GM23338 (cell line): ENCODE measurements around the gene PTPRJ. TPM values are rescaled to one million over a fixed set of nuclear protein-coding genes. Genes with fewer than 3 reads are reported as not detected.

ENCODE experiments used
- ATAC-seq: fragments of 200-7000 bp; cut with Tn5 transposase; 3 replicates; pipeline ENCODE4 v1.9.1; 2020
- DNase-seq: peaks from one replicate; pipeline ENCODE4 v3.0.0-alpha.2; 2015; ENCODE audit warnings: low spot score
- H2AFZ ChIP-seq: fragments of 200-600 bp; sonication (generic); 2 replicates; pipeline ENCODE4 v1.8.0; 2016; ENCODE audit warnings: antibody characterized with exemption, mild to moderate bottlenecking, moderate library complexity
- H3F3A ChIP-seq: fragments of 200-600 bp; sonication (generic); replicated peaks from 2 replicates; pipeline ENCODE4 v1.8.0; 2017; ENCODE audit warnings: antibody characterized with exemption, mixed run types, low read depth
- H3K27ac ChIP-seq: fragments of 200-600 bp; sonication (generic); 2 replicates; pipeline ENCODE4 v1.6.1; 2016; ENCODE audit warnings: low read depth
- H3K27me3 ChIP-seq: fragments of 200-600 bp; sonication (generic); 2 replicates; pipeline ENCODE4 v1.8.0; 2016; ENCODE audit warnings: mild to moderate bottlenecking, mixed run types, moderate library complexity; ENCODE audit not compliant: insufficient read depth
- H3K36me3 ChIP-seq: fragments of 200-600 bp; sonication (generic); 2 replicates; pipeline ENCODE4 v1.8.0; 2016; ENCODE audit warnings: mild to moderate bottlenecking; ENCODE audit not compliant: insufficient read depth
- H3K4me1 ChIP-seq: fragments of 200-600 bp; sonication (generic); 2 replicates; pipeline ENCODE4 v1.8.0; 2016; ENCODE audit warnings: mild to moderate bottlenecking, moderate library complexity; ENCODE audit not compliant: insufficient read depth
- H3K4me2 ChIP-seq: fragments of 200-600 bp; sonication (generic); 2 replicates; pipeline ENCODE4 v1.7.1; 2017; ENCODE audit warnings: mixed run types
- H3K4me3 ChIP-seq: fragments of 200-600 bp; sonication (generic); 2 replicates; pipeline ENCODE4 v1.6.1; 2016; ENCODE audit warnings: mixed run types
- H3K79me2 ChIP-seq: fragments of 200-600 bp; sonication (generic); replicated peaks from 2 replicates; pipeline ENCODE4 v1.8.0; 2017; ENCODE audit warnings: mild to moderate bottlenecking; ENCODE audit not compliant: insufficient read depth
- H3K9me2 ChIP-seq: fragments of 200-600 bp; sonication (generic); 2 replicates; pipeline ENCODE4 v1.8.0; 2017; ENCODE audit not compliant: insufficient read depth
- H4K20me1 ChIP-seq: fragments of 200-600 bp; sonication (generic); replicated peaks from 2 replicates; pipeline ENCODE4 v1.8.0; 2017; ENCODE audit warnings: mild to moderate bottlenecking; ENCODE audit not compliant: insufficient read depth
- H3K27ac Mint-ChIP-seq: 2 replicates; pipeline ENCODE4 v1.8.0; 2020; ENCODE audit warnings: inconsistent platforms, mild to moderate bottlenecking, moderate library complexity, mixed read lengths
- H3K27me3 Mint-ChIP-seq: 3 replicates; pipeline ENCODE4 v1.8.0; 2022; ENCODE audit warnings: low read depth, mild to moderate bottlenecking, moderate library complexity, mixed read lengths, inconsistent platforms; ENCODE audit not compliant: insufficient read depth, poor library complexity
- H3K36me3 Mint-ChIP-seq: 3 replicates; pipeline ENCODE4 v1.8.0; 2021; ENCODE audit warnings: low read depth, mild to moderate bottlenecking, inconsistent platforms, moderate library complexity, mixed read lengths
- H3K4me1 Mint-ChIP-seq: 3 replicates; pipeline ENCODE4 v1.8.0; 2020; ENCODE audit warnings: mild to moderate bottlenecking, inconsistent platforms, mixed read lengths
- H3K4me3 Mint-ChIP-seq: 3 replicates; pipeline ENCODE4 v1.8.0; 2021; ENCODE audit warnings: moderate library complexity, mild to moderate bottlenecking, inconsistent platforms, mixed read lengths
- H3K9me3 Mint-ChIP-seq: 3 replicates; pipeline ENCODE4 v1.8.0; 2020; ENCODE audit warnings: moderate library complexity, mild to moderate bottlenecking, inconsistent platforms, mixed read lengths
- CREB1 ChIP-seq: fragments of 250-450 bp; sonication (Bioruptor Pico); IDR thresholded peaks from 2 replicates; pipeline ENCODE4 v1.5.0; 2020; ENCODE audit warnings: low read depth, mild to moderate bottlenecking, moderate library complexity
- ETS1 ChIP-seq: IDR thresholded peaks from 2 replicates; pipeline ENCODE4 v1.6.1; 2016; ENCODE audit warnings: antibody characterized with exemption
- EZH2 ChIP-seq: fragments of 200-600 bp; sonication (generic); IDR thresholded peaks from one replicate; pipeline ENCODE4 v1.8.0; 2017; ENCODE audit warnings: antibody characterized with exemption, mild to moderate bottlenecking, low read depth; ENCODE audit not compliant: unreplicated experiment
- EZH2phosphoT487 ChIP-seq: fragments of 200-600 bp; sonication (generic); IDR thresholded peaks from one replicate; pipeline ENCODE4 v1.8.1; 2018; ENCODE audit warnings: antibody characterized with exemption; ENCODE audit not compliant: unreplicated experiment
- JUNB ChIP-seq: IDR thresholded peaks from one replicate; pipeline ENCODE4 v1.6.1; 2016; ENCODE audit warnings: antibody characterized with exemption; ENCODE audit not compliant: unreplicated experiment
- NANOG ChIP-seq: IDR thresholded peaks from 2 replicates; pipeline ENCODE4 v1.6.1; 2016; ENCODE audit warnings: antibody characterized with exemption, borderline replicate concordance
- POLR2AphosphoS5 ChIP-seq: IDR thresholded peaks from 2 replicates; pipeline ENCODE4 v1.6.1; 2016; ENCODE audit warnings: antibody characterized with exemption, low read depth
- STAT1 ChIP-seq: IDR thresholded peaks from one replicate; pipeline ENCODE4 v1.6.1; 2016; ENCODE audit warnings: antibody characterized with exemption; ENCODE audit not compliant: unreplicated experiment
- ZNF114 ChIP-seq: fragments of 250-450 bp; sonication (Bioruptor Pico); IDR thresholded peaks from 2 replicates; pipeline ENCODE4 v1.5.0; 2020; ENCODE audit warnings: mild to moderate bottlenecking, moderate library complexity
- ZNF331 ChIP-seq: fragments of 250-450 bp; sonication (Bioruptor Pico); IDR thresholded peaks from 2 replicates; pipeline ENCODE4 v1.5.0; 2020; ENCODE audit warnings: low read depth, mild to moderate bottlenecking, moderate library complexity
- polyA plus RNA-seq: library from polyadenylated mRNA; unstranded; fragments of >200 nt; fragmentation: Nextera tagmentation; extraction: Ambion mirVana; gene quantifications from 2 replicates; pipeline ENCODE4 v1.2.1, GENCODE V29; 2016
- total RNA-seq: library from RNA; depleted of rRNA; stranded (reverse); fragments of >200 nt; shearing (Covaris generic); gene quantifications from 2 replicates; pipeline ENCODE4 v1.2.3, GENCODE V29; 2014
- TF ChIP-seq, protein P1 (sequence below), 2 experiments: fragments of 200-600 bp in 1 of 2; sonication (generic) in 1 of 2; conservative IDR thresholded peaks; 2 replicates each; pipeline versions ENCODE4 v1.5.1 to v1.6.1; 2016 to 2017; ENCODE audit warnings: antibody characterized with exemption in 2 of 2, low read depth in 2 of 2, mild to moderate bottlenecking in 2 of 2, moderate library complexity in 1 of 2
- TF ChIP-seq, protein P2 (sequence below): IDR thresholded peaks from one replicate; pipeline ENCODE4 v1.6.1; 2018; ENCODE audit warnings: antibody characterized with exemption; ENCODE audit not compliant: unreplicated experiment
- TF ChIP-seq, protein P3 (sequence below): fragments of 250-450 bp; sonication (Bioruptor Pico); IDR thresholded peaks from 2 replicates; pipeline ENCODE4 v1.5.0; 2020; ENCODE audit warnings: mild to moderate bottlenecking, moderate library complexity

Gene PTPRJ
- total and polyA plus RNA-seq, 2 experiments from 2014 or later: 4.2 to 16.0 TPM

DNA sequence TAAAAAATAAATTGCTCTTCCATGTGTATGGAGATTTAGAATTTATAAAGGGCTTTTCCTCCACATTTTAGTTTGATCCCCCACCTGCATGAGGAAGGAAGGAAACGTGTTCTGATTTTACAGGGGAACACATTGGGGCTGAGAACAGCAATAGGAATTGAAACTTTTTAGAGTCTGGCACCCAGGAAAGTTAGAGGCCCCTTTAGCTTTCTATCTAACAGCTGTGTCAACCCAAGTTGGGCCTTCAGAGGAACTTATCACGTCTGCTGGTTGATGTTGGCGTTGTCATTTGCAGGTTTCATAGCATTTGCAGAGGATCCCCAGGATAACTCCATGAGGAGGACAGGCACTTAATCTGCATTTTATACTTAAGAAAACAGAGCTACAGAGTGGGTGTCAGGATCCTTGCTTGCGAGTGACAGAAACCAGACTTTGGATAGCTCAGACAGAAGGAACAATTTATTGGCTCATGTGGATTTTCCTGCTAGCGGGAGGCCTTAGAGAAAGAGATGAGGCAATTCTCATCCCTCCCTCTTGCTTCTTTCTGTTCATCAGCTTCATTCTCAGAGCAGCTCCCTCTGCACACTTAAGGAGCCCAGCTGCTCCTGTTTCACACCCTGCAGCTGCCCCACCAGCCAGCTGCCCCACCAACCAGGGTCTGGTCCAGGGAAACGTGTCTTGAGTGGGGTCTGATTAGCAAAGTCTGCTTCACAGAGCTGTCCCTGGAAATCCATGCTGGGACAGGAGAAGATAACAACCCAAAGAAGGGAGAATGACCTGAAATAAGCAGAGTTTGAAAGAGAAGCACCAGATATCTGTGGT, 143.8 kb downstream of the PTPRJ start:
- no peak for DNase-seq
- H2AFZ ChIP-seq: no peak overlapping the region
- ATAC-seq: no peak
- H3F3A ChIP-seq: no peaks in the 10 kb centered on the region
- Mint-ChIP-seq H3K27me3 (peaks cover 2% of the 10 kb centered on the region), H3K4me3 (no peak overlapping the region), H3K4me1 (peaks cover 11% of the 10 kb centered on the region; the same call in 2 of the 3 replicates), H3K36me3 (peaks cover 25% of the 10 kb centered on the region), H3K9me3 (no peaks in the 10 kb centered on the region), H3K27ac (no peak overlapping the region)
- TF ChIP-seq, protein P1, sequence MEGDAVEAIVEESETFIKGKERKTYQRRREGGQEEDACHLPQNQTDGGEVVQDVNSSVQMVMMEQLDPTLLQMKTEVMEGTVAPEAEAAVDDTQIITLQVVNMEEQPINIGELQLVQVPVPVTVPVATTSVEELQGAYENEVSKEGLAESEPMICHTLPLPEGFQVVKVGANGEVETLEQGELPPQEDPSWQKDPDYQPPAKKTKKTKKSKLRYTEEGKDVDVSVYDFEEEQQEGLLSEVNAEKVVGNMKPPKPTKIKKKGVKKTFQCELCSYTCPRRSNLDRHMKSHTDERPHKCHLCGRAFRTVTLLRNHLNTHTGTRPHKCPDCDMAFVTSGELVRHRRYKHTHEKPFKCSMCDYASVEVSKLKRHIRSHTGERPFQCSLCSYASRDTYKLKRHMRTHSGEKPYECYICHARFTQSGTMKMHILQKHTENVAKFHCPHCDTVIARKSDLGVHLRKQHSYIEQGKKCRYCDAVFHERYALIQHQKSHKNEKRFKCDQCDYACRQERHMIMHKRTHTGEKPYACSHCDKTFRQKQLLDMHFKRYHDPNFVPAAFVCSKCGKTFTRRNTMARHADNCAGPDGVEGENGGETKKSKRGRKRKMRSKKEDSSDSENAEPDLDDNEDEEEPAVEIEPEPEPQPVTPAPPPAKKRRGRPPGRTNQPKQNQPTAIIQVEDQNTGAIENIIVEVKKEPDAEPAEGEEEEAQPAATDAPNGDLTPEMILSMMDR (conservative IDR thresholded peaks at IDR 0.05; ENCODE audit: low read depth in 2 of 2): no peak
- TF ChIP-seq, protein P2, sequence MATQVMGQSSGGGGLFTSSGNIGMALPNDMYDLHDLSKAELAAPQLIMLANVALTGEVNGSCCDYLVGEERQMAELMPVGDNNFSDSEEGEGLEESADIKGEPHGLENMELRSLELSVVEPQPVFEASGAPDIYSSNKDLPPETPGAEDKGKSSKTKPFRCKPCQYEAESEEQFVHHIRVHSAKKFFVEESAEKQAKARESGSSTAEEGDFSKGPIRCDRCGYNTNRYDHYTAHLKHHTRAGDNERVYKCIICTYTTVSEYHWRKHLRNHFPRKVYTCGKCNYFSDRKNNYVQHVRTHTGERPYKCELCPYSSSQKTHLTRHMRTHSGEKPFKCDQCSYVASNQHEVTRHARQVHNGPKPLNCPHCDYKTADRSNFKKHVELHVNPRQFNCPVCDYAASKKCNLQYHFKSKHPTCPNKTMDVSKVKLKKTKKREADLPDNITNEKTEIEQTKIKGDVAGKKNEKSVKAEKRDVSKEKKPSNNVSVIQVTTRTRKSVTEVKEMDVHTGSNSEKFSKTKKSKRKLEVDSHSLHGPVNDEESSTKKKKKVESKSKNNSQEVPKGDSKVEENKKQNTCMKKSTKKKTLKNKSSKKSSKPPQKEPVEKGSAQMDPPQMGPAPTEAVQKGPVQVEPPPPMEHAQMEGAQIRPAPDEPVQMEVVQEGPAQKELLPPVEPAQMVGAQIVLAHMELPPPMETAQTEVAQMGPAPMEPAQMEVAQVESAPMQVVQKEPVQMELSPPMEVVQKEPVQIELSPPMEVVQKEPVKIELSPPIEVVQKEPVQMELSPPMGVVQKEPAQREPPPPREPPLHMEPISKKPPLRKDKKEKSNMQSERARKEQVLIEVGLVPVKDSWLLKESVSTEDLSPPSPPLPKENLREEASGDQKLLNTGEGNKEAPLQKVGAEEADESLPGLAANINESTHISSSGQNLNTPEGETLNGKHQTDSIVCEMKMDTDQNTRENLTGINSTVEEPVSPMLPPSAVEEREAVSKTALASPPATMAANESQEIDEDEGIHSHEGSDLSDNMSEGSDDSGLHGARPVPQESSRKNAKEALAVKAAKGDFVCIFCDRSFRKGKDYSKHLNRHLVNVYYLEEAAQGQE: no peak
- TF ChIP-seq, protein P3, sequence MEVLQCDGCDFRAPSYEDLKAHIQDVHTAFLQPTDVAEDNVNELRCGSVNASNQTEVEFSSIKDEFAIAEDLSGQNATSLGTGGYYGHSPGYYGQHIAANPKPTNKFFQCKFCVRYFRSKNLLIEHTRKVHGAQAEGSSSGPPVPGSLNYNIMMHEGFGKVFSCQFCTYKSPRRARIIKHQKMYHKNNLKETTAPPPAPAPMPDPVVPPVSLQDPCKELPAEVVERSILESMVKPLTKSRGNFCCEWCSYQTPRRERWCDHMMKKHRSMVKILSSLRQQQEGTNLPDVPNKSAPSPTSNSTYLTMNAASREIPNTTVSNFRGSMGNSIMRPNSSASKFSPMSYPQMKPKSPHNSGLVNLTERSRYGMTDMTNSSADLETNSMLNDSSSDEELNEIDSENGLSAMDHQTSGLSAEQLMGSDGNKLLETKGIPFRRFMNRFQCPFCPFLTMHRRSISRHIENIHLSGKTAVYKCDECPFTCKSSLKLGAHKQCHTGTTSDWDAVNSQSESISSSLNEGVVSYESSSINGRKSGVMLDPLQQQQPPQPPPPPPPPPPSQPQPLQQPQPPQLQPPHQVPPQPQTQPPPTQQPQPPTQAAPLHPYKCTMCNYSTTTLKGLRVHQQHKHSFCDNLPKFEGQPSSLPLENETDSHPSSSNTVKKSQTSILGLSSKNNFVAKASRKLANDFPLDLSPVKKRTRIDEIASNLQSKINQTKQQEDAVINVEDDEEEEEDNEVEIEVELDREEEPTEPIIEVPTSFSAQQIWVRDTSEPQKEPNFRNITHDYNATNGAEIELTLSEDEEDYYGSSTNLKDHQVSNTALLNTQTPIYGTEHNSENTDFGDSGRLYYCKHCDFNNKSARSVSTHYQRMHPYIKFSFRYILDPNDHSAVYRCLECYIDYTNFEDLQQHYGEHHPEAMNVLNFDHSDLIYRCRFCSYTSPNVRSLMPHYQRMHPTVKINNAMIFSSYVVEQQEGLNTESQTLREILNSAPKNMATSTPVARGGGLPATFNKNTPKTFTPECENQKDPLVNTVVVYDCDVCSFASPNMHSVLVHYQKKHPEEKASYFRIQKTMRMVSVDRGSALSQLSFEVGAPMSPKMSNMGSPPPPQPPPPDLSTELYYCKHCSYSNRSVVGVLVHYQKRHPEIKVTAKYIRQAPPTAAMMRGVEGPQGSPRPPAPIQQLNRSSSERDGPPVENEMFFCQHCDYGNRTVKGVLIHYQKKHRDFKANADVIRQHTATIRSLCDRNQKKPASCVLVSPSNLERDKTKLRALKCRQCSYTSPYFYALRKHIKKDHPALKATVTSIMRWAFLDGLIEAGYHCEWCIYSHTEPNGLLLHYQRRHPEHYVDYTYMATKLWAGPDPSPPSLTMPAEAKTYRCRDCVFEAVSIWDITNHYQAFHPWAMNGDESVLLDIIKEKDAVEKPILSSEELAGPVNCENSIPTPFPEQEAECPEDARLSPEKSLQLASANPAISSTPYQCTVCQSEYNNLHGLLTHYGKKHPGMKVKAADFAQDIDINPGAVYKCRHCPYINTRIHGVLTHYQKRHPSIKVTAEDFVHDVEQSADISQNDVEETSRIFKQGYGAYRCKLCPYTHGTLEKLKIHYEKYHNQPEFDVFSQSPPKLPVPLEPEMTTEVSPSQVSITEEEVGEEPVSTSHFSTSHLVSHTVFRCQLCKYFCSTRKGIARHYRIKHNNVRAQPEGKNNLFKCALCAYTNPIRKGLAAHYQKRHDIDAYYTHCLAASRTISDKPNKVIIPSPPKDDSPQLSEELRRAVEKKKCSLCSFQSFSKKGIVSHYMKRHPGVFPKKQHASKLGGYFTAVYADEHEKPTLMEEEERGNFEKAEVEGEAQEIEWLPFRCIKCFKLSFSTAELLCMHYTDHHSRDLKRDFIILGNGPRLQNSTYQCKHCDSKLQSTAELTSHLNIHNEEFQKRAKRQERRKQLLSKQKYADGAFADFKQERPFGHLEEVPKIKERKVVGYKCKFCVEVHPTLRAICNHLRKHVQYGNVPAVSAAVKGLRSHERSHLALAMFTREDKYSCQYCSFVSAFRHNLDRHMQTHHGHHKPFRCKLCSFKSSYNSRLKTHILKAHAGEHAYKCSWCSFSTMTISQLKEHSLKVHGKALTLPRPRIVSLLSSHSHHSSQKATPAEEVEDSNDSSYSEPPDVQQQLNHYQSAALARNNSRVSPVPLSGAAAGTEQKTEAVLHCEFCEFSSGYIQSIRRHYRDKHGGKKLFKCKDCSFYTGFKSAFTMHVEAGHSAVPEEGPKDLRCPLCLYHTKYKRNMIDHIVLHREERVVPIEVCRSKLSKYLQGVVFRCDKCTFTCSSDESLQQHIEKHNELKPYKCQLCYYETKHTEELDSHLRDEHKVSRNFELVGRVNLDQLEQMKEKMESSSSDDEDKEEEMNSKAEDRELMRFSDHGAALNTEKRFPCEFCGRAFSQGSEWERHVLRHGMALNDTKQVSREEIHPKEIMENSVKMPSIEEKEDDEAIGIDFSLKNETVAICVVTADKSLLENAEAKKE: no peak
- TF ChIP-seq POLR2AphosphoS5 (no peak), STAT1 (no peak), ZNF114 (CRISPR knock-in tag) (no peak), EZH2phosphoT487 (no peak), CREB1 (CRISPR knock-in tag) (no peak), ETS1 (no peak), JUNB (no peak), EZH2 (no peak), ZNF331 (CRISPR knock-in tag) (no peak), NANOG (no peak)
- no peak overlapping the region for H3K4me3 ChIP-seq
- no peaks in the 10 kb centered on the region for H3K79me2 ChIP-seq
- no peak overlapping the region for H3K27ac ChIP-seq
- H3K4me2 ChIP-seq: no peak overlapping the region
- H3K9me2 ChIP-seq: no peaks in the 10 kb centered on the region
- H3K27me3 ChIP-seq: no peaks in the 10 kb centered on the region
- H3K36me3 ChIP-seq: no peaks in the 10 kb centered on the region
- 0 out of 2 replicates have a peak, but pooled peaks cover 5% of the 10 kb centered on the region for H3K4me1 ChIP-seq
- H4K20me1 ChIP-seq: no peaks in the 10 kb centered on the region
